Activated CD8-positive, alpha-beta memory T cell treated with anti-CD3 and anti-CD28 coated beads, Interleukin-2, amount 50 U/mL, for 48 hours (primary cell): Measurements from ENCODE around the gene MRPL58.
"Not testable (repeated sequence)": the region's sequence is repeated elsewhere in the genome, so short reads cannot be mapped to it uniquely, and the experiment has no call there.

Source experiments
- DNase-seq: peaks from one replicate; pipeline ENCODE4 v3.0.0-alpha.2; 2020

The MRPL58 gene

DNA sequence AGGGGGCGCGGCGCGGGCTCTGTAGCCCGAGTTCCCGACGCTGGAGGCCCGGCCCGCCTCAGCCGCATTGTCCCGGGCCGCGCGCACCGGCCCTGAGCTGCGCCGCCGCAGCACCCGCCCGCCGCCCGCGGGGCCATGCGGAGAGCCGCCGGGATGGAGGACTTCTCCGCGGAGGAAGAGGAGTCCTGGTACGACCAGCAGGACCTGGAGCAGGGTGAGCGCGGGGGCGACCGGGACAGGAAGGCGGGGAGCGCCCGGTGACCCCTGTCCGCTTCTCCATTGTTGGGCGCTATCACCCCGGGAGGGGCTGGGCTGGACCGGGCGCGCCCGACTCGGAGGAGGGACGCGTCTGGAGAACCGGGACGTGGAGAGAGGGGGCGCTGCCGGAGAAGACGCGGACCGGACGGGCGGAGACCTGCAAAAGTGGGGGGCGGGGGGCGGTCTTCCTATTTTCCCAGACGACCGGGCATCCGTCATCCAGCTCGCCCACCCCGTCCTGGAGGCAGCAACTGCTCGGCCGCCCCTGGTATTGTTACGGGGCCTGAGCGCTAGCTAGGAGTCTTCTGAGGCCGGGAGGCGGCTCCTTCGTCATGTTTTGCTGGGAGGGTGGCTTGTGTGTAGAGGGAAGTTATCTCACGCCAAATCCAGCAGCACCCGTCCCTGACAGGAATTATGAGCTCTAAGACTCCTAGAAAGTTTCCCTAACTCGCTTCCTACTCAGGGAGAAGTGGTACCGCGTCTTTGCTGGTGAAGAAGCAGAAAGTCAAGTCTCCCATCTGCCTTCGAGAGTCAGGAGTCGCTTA lies 24.4 kb upstream of the MRPL58 start:
- peak; percentile 63 for DNase-seq

DNA sequence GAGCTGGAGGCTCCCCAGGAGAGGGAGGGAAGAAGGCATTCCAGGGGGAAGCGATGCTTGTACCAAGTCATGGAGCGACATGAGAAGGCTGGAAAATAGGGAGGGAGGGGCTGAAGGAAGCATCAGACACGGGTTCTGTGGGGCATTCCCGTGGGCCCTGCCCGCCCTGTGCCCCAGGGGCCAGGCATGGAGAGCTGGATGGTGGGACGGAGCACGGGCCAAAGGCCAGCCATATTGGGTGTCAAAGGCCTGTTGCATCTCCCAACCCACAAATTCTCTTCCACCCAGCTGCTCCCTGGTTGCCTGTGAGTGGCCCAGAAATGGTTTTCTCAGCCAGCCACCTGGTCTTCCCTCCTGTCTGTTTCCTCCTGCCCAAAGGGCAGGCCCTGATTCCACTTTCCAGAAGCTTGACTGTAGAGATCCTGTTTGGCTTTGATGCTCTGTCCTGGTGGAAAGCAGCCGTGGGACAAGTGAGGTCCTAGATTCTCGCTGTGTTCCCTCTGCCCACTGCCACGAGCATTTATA lies 21.8 kb upstream of the MRPL58 start:
- no peak for DNase-seq

- no peak for DNase-seq
These were observed 20.2 kb upstream of the MRPL58 start for GRCh38 chr17:74992223-74992622.

DNA sequence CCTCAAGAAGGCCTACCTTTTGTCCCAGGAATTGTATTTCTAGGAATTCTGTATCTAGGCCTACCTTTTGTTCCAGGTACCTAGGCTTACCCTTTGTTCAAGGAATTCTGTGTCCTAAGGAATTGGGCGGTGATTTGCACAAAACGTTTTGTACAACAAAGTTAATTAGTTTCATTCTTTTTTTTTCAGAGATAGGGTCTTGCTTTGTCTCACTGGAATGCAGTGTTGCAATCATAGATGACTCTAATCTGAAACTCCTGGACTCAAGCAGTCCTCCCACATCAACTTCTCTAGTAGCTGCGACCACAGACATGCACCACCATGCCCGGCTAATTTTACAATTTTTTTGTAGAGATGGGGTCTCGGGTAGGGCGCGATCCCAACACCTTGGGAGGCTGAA lies 18.0 kb upstream of the MRPL58 start:
- DNase-seq, result no peak

DNA sequence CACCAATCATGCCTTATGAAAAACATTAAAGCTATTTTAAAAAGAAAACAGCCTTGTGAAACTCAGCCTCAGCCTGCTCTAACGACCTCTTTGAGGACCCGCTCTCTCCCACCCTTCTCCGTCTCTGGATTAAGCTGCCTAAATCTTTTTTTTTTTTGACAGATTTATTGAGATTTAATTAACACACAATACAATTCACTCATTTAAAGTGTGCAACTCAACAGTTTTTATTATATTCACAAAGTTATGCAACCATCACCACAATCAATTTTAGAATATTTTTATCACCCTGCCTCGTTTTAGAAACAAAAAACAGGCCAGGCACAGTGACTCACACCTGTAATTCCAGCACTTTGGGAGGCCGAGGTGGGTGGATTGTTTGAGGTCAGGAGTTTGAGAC lies 16.6 kb upstream of the MRPL58 start:
- no peak for DNase-seq

- no peak for DNase-seq
These were observed 13.7 kb upstream of the MRPL58 start for GRCh38 chr17:74998783-74999182.

DNA sequence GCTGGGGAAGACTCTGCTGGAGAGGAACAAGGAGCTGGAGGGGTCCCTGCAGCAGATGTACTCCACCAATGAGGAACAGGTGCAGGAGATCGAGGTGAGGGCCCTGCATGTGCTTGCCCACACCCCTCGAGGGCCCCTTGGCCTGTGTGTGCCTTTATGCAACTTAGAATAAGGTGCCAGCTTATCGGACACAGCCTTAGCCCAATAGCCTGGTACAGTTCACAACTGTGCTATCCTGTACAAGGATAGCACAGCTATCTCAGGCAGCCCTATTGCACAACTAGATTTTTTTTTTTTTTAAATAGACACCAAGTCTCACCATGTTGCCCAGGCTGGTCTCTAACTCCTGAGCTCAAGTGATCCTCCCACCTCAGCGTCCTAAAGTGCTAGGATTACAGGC lies 12.9 kb upstream of the MRPL58 start:
- no peak for DNase-seq

DNA sequence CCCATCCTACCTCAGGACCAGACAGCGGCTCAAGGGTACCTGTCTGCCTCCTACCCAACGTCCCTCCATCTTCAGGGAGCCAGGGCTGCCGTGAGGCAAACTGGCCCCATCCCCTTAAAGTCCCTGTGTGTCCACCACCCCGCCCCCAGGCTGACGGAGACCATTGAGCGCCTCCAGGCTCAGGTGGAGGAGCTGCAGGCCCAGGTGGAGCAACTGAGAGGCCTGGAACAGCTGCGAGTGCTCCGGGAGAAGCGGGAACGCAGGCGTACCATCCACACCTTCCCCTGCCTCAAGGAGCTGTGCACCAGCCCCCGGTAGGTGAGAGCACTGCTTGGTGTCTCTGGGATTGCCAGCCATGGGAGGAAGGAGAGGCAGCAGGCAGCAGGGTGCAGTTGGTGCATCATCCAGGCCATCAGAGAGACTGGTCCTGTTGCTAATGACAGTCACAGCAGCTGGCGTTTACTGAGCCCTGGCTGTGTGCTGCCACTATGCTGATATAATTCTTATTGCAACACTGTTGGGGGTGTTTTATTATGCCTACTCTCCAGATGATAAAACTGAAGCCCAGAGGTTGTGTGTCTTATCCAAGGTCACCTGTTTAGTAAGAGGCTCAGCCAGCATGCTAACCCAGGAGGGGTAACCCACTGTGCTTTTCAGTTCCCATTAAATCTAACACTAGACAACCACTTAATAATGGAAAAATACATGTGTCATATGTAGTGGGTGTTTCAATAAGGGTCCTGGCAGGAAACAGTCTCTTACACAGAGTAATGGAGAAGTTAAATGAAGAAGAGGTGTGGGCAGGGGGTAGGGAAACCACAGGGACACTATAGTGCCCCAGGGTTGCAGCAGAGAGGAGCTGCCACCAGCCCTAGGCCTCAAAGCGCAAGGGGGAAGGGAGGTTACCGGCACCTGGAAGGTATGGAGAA lies 10.3 kb upstream of the MRPL58 start:
- DNase-seq, result no peak

- DNase-seq, result no peak
These were observed 9.2 kb upstream of the MRPL58 start for GRCh38 chr17:75003070-75003956.

GRCh38 chr17:75003957-75004355 lies 8.5 kb upstream of the MRPL58 start:
- DNase-seq, result no peak

DNA sequence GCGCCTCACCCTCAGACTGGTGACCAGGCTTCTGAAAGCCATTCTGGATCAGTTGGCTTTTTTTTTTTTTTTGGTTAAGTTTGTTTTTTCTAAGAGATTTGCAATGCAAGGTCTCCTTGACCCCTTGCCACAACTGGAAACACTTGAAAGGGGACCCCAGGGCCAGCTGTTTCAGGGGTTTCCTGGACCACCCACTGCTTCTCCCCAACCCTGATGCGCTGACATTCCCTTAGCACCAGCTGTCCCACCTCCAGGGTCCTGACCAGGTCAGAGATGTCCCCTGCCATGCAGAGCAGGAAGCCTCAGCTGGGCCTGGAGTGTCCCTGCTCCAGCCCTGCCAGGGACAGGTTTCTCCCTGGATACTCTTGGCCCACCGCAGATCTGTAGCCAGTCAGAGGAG lies 8.1 kb upstream of the MRPL58 start:
- no peak for DNase-seq

DNA sequence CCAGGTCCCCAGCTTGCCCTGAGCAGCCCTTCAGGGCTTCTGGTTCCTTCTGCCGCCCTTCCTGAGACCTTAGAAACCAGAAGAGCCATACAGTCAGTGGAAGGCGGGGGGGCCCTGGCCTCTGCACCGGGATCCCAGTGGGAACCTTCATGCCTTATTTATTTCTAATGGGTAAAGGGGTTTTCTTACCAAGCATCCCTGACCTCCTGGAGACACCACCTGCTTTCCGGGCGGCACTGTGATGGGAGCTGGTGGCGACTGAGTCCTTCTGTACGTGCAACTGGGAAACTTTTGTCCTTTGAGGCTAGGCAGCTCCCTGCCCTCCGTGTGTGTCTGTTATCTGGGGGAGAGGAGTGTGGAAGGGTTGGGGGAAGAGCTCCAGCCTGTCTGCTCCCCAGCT lies 7.2 kb upstream of the MRPL58 start:
- no peak for DNase-seq

DNA sequence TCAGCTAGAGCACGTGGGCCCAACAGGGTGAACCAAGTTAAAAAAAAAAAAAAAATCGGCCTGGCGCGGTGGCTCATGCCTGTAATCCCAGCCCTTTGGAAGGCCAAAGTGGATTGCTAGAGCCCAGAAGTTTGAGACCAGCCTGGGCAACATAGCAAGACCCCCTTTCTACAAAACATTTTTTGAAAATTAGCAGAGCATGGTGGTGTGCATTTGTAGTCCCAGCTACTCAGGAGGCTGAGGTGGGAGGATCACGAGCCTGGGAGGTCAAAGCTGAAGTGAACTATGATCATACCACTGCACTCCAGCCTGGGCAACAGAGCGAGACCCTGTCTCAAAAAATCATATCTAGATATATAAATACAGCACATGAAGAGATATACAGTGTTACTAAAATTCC lies 6.4 kb upstream of the MRPL58 start:
- not testable (repeated sequence) for DNase-seq

DNA sequence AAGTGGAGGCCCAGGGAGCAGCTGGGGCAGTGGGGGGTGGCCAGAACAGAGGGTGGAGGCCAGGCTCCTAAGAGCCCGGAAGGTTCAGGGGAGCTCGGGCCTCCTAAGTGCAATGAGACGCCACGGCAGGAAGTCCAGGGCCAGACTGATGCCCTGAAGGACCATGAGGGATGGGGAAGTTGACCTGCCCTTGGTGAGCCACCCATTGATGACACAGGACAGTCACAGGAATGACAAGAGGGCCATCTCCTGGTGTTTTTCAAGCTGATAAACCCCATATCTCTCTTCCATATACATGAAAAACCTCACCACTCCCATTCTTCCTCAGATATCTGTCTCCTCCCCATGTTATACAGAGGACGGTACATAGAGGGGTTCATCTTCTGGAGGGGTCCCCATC lies 5.8 kb upstream of the MRPL58 start:
- no peak for DNase-seq

DNA sequence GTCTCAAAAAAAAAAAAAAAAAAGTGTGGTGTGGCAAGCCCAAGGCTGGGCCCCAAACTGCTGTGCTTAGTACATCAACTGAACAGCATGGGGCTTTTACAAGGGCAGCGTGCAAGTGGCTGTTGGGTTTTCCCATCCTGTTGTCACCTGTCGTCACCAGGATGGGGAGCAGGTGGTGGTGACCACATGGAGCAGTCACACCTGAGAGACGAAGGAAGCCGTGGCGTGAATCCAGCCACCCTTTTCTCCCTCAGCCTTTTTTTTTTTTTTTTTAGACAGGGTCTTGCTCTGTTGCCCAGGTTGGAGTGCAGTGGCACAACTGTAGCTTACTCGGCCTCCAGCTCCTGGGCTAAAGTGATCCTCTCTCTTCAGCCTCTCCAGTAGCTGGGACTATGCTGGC lies 4.1 kb upstream of the MRPL58 start:
- no peak for DNase-seq

- DNase-seq, result no peak
These were observed 3.2 kb upstream of the MRPL58 start for GRCh38 chr17:75009139-75009724.

DNA sequence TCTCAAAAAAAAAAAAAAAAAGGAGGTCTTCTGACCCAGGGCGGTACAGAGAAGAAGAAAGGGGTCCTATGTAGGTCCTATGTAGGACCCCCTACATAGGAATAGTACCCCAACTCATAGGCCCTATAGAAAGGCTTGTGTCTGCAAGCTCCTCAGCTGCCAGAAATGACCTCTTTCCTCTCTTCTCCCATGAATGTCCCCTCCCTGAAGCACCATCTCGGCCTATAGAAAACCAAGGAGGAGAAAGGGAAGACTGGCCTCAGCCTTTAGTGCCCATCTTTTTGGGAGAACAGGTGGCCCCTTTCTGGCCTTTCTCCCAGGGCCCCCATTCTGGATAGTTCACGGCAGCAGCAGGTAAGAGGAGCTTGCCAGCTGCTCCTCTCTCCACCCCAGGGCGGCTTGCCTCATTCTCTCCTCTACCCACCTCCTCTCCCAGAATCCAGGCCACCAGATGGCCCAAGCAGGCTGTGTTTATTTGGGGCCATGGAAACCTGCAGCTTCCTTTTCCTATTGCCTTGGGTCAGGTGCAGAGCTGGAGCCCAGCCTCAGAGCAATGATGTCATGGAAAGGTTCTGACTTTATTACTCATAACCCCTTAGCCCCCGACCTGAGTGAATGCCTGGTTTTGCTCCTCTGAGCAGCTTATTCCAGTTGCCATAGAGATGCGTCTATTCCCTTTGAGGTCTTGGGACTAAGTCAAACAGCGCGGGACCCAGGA lies 1.6 kb upstream of the MRPL58 start:
- no peak for DNase-seq

DNA sequence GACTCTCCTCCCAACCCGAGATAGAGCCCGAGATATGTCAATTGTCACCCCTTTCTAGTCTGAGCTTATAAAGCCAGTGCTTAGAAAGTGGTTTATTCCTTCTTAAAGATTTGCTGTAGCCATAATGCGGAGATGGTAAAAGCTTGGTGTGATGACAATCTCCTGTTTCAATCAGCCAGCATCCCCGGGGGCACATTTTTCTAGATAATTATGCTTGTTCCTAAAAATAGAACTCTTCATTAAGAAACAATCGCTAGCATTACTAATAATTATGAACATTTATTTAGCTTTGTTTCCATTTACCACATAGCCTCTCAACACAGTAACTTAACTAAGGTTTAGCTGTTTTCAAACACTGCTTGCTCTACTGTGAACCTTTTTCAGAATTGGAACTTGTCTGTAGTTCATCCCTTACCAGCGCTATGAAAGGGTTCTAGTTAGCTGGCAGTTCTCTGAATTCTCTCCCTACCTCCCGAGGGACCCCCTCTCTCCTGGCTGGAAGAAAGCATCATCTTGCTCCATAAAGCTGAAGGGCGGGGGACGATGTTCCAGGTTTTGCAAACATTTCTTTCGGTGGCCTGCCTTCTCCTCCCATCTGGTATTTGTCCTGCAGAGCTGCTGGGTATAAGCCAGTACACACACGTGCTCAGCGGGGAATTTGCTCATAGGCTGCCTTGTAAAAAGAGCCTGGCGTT lies 922 bp upstream of the MRPL58 start:
- DNase-seq, result no peak

GRCh38 chr17:75012096-75012345 lies 449 bp upstream of the MRPL58 start:
- no peak for DNase-seq

- DNase-seq, result no peak
These were observed 656 bp downstream of the MRPL58 start for GRCh38 chr17:75013092-75013559.

DNA sequence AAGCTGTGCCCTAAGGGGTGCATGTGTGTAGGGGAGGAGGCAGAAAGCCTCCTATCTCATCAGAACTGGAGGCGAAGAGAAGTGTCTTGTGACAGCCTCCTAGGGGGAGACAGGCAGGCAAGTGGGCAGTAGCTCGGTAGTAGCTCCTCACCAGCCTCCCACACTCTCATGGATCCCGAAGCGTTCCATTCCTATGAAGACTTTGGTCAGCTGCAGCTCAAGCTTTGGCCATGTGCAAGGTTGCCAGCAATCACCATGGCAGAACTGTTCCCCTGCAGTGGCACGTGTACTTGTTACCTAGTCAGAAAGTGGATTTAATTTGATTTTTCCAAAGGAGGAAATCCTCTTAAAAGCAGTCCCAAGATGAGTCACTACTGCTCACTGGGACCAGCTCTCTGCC lies 6.7 kb downstream of the MRPL58 start:
- no peak for DNase-seq
